IgD-negative memory B cell (primary cell): Measurements from ENCODE around the gene IHH. TPM values are rescaled to one million over a fixed set of nuclear protein-coding genes. Genes with fewer than 3 reads are reported as not detected.

Experiments
- H3K27ac Mint-ChIP-seq, 3 donors: one replicate each; pipeline ENCODE4 v1.8.0; 2020 to 2022; ENCODE audit warnings: mild to moderate bottlenecking in 3 of 3, mixed read lengths in 3 of 3, moderate library complexity in 1 of 3
- H3K27me3 Mint-ChIP-seq: one replicate; pipeline ENCODE4 v1.8.0; 2021; ENCODE audit warnings: mixed read lengths
- H3K36me3 Mint-ChIP-seq: one replicate; pipeline ENCODE4 v1.8.0; 2020; ENCODE audit warnings: mild to moderate bottlenecking, mixed read lengths
- H3K4me1 Mint-ChIP-seq, 3 donors: one replicate each; pipeline ENCODE4 v1.8.0; 2020 to 2022; ENCODE audit warnings: mixed read lengths in 3 of 3, mild to moderate bottlenecking in 1 of 3
- H3K4me3 Mint-ChIP-seq, 4 donors: one replicate each; pipeline ENCODE4 v1.8.0; 2020 to 2022; ENCODE audit warnings: mild to moderate bottlenecking in 4 of 4, mixed read lengths in 4 of 4, moderate library complexity in 3 of 4
- H3K9me3 Mint-ChIP-seq, 3 donors: one replicate each; pipeline ENCODE4 v1.8.0; 2020 to 2021; ENCODE audit warnings: mixed read lengths in 3 of 3, mild to moderate bottlenecking in 1 of 3
- polyA plus RNA-seq: library from polyadenylated mRNA; unstranded; fragments of 300-500 nt; fragmentation: Illumina TruSeq; gene quantifications from one replicate; pipeline ENCODE4 v1.2.3, GENCODE V29; 2021

The IHH gene
- polyA plus RNA-seq, 1 donor from 2014 or later = not detected

DNA sequence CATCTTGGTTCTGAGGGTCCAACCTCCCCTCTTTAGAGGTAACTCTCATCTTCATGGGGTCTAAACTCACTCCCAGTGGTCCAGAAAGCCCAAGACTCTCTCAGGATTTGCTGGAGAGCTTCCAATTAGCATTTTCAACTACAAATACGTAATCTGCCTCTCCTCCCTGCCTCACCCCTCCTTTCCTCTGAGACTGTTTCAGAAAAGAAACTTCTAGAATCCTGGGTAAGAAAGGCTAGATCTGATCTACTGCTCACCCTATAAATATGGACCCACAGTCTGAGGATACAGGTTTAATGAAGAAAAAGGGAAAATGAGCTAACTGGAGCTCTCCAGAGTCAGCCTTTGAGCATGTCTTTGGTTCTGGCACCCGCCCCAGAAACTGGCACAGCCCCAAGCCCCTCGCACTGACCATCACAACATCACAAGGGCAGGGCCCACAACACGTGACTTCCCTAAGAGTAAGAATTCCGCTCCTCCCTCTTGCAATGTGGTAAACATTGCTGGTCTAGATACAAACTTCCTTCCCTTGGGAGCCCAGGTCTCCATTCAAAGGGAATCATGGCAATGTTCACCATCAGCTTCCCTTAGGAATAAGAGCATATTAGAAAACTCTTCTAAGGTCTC lies 21.7 kb upstream of the IHH start:
- no peak overlapping the region for H3K4me3 Mint-ChIP-seq
- H3K27me3 Mint-ChIP-seq = no peaks in the 10 kb centered on the region
- peaks cover 0 to 2% (median 0%) of the 10 kb centered on the region in 3 donors for H3K9me3 Mint-ChIP-seq
- H3K27ac Mint-ChIP-seq = no peak overlapping the region
- peaks cover 1% of the 10 kb centered on the region for H3K36me3 Mint-ChIP-seq
- peaks cover 3 to 23% (median 12%) of the 10 kb centered on the region in 3 donors for H3K4me1 Mint-ChIP-seq

DNA sequence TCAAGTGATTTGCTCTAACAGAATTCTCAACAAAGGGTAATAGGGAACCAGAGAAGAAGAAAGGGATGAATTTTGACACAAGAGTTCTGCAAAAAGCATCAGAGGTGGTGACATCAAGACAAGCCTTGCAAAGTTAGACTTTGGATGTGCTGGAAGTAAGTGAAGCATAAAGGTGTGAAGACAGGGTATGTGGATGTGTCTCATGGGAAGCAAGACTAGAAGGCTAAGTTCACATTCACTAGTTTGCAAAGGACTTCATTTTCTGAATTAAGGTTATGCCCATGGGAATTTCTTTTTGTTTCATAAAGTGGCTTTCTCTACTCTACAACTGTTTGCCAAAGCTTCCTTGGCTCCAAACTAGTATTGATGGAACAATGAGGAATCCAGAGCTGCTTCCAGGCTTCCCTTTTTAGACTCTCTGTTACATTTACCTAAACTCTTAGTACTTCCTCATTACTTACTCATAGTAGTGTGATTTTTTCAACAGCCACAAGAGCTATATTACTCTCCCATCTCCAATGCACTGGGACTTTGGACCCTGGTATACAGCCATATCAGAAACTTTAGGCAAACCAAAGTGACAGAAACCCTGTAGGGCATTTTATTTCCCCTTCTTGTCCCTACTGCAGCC lies 21.1 kb upstream of the IHH start:
- Mint-ChIP-seq H3K27ac (no peak overlapping the region), H3K27me3 (no peaks in the 10 kb centered on the region), H3K4me1 (peaks cover 3 to 23% (median 11%) of the 10 kb centered on the region in 3 donors), H3K9me3 (peaks cover 0 to 2% (median 0%) of the 10 kb centered on the region in 3 donors), H3K36me3 (peaks cover 1% of the 10 kb centered on the region), H3K4me3 (no peak overlapping the region)

DNA sequence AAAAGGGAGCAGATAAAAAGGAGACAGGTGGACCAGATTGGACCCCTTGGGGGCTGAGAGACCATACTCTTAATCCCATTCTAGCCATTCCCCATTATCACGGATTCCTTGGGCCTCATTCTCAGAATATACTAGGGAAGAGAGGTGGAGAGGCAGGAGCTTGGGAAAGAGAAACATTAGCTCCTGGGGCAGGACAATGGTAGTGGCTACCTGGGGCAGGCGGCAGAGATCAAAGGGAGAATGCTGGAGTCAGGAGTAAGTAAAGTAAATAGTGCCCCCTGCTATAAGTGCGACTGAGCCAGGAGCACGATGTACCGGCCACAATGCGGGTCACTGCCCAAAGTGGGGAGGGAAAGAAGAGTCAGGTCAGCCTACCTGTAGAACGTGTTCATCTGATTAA lies 20.4 kb upstream of the IHH start:
- peaks cover 3 to 23% (median 11%) of the 10 kb centered on the region in 3 donors for H3K4me1 Mint-ChIP-seq
- H3K4me3 Mint-ChIP-seq = peak overlapping the region in 1 of 4 donors; percentile 24
- H3K27me3 Mint-ChIP-seq = no peaks in the 10 kb centered on the region
- H3K27ac Mint-ChIP-seq = peak overlapping the region in 1 of 3 donors; percentile 3
- H3K9me3 Mint-ChIP-seq = peaks cover 0 to 2% (median 0%) of the 10 kb centered on the region in 3 donors
- H3K36me3 Mint-ChIP-seq = peaks cover 2% of the 10 kb centered on the region

DNA sequence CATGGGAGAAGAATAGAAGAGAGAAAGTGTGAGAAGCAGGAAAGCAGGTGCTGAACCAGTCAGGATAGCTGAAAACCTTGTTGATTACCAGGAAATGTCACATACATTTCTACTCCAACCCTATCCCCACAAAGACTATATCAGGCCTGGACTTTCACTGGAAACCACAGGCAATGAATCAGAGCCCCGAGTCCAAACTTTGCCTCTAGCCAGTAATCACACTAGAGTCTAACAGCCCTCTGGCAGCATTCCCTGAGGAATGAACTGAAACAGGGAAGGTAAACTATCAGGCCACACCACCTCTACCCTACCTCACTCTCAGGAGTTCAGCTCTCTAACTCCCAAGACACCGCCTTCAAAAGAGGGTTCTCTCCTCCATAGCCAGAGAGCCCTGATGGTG lies 18.7 kb upstream of the IHH start:
- Mint-ChIP-seq H3K9me3 (no peaks in the 10 kb centered on the region), H3K4me1 (peaks cover 0 to 20% (median 11%) of the 10 kb centered on the region in 3 donors), H3K4me3 (no peak overlapping the region), H3K27ac (no peak overlapping the region), H3K27me3 (no peaks in the 10 kb centered on the region), H3K36me3 (peaks cover 5% of the 10 kb centered on the region)

DNA sequence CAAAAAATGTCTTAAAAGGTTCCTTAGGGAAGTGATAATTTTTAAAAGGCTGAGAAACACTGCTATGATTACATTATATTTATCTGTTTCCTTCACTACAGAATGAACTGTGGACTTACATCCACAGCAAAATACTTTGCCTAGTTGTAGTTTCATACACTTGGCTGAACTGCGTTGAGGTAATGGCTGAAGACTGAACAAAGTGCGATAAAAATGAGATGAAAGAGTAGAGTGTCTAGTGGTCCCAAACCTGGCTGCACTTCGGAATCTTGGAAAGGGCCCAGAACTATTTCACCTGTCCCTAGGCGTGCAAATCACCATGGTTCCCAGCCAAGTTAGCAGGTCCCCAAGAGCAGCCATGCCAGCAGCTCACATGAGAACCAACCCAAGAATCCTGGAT lies 18.2 kb upstream of the IHH start:
- H3K4me3 Mint-ChIP-seq = no peak overlapping the region
- no peaks in the 10 kb centered on the region for H3K27me3 Mint-ChIP-seq
- no peak overlapping the region for H3K27ac Mint-ChIP-seq
- H3K36me3 Mint-ChIP-seq = peaks cover 8% of the 10 kb centered on the region
- H3K4me1 Mint-ChIP-seq = peaks cover 0 to 20% (median 11%) of the 10 kb centered on the region in 3 donors
- no peaks in the 10 kb centered on the region for H3K9me3 Mint-ChIP-seq

DNA sequence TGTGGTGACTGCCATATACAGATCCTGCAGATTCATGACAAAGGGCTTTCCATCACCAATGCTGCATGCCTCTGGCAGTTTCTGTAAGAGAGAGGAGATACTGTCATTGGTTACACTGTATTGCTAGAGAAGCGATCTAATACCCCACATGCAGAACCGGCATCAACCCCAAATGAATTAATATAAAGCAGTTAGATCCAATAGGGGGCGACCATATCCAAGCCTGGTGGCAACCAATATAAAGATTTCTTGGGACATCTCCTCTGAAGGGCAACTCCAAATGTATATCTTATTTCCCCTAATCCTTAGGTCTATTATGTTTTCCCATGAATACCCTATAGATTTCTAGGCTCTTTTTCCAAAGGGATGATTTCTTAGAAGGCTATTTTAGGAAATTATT lies 17.4 kb upstream of the IHH start:
- H3K27ac Mint-ChIP-seq = no peak overlapping the region
- no peak overlapping the region for H3K4me3 Mint-ChIP-seq
- H3K27me3 Mint-ChIP-seq = no peaks in the 10 kb centered on the region
- no peaks in the 10 kb centered on the region for H3K9me3 Mint-ChIP-seq
- peaks cover 7% of the 10 kb centered on the region for H3K36me3 Mint-ChIP-seq
- H3K4me1 Mint-ChIP-seq = peaks cover 0 to 19% (median 11%) of the 10 kb centered on the region in 3 donors

DNA sequence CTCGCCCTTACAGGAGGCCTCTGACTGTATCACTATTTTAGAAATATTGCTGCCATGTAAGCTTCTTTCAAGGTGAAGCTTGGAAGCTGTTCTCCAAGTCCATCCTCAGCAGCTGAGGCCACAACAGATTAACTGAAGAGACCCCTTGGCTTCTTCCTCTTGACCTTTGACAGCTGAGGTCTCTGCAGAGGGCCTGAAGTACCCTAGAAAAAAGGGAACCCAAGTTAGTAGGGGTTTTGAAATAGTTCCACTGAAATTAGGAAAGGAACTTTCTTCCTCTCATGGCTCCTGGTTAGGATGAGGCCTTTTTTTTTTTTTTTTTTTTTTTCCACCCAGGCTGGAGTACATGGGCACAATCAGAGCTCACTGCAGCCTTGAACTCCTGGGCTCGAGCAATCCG lies 15.5 kb upstream of the IHH start:
- Mint-ChIP-seq H3K4me1 (no peaks in the 10 kb centered on the region), H3K4me3 (no peak overlapping the region), H3K36me3 (peaks cover 12% of the 10 kb centered on the region), H3K9me3 (no peaks in the 10 kb centered on the region), H3K27me3 (no peaks in the 10 kb centered on the region), H3K27ac (no peak overlapping the region)

DNA sequence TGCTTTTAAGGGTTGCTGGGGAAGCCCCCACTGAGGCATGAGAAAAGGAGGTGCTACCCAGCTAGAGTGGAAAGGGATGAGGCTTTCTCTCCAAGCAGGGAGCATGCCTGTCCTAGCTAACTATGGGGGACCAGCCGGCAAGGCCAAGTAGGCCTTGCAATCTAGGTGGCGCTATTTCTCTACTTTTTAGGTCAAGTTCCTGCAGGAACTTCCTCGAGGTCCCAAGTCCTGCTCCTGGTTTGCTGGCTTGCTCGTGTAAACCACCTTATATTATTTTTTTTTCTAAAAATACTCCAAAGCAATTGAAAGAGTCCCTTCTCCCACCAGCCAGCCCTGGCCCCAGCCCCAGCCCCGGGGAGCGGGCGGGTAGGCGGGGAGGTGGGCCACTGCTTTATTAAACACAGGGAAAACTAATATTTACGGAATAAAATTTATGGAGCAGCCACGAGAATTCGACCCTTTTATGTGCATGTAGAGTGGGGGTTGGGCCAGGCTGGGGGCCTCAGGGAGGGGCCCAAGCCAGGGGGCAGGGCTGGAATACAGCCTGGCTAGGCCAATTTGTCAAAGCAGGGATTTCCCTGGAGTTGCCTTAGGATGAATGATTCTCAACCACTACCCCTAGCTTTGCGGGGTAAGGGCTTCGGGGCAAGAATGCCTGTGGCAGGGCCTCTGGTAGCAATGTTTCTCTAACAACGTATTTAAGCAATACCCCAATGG lies 12.8 kb upstream of the IHH start:
- no peaks in the 10 kb centered on the region for H3K9me3 Mint-ChIP-seq
- peaks cover 14% of the 10 kb centered on the region for H3K36me3 Mint-ChIP-seq
- peak overlapping the region in 1 of 4 donors; percentile 5 for H3K4me3 Mint-ChIP-seq
- no peaks in the 10 kb centered on the region for H3K4me1 Mint-ChIP-seq
- no peak overlapping the region for H3K27ac Mint-ChIP-seq
- no peaks in the 10 kb centered on the region for H3K27me3 Mint-ChIP-seq

DNA sequence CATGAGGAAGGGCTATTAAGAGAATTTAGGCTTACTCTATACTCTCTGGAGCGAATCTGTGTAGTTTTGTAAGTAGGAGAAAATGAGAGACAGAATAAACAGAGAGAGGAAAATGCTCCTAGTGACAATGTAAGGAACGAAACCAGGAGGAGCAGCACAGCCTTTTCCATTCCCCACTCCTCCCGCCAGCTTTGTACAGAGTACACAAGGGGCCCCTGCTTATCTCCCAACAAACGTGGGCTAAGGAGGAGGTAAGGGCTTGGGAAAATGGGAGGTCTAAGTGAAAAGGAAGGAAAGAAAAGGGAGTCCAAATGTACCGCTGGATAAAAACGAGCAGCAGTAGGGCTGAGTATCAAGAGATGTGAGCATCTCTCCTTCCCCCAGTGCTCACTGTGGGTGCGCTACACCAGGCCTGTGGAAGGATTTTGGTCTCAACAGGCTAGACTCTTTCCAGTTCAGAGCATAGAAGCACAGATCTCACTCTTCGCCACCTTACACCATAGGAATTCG lies 12.1 kb upstream of the IHH start:
- Mint-ChIP-seq H3K27me3 (no peaks in the 10 kb centered on the region), H3K4me3 (no peak overlapping the region), H3K9me3 (no peaks in the 10 kb centered on the region), H3K36me3 (peaks cover 14% of the 10 kb centered on the region), H3K27ac (no peak overlapping the region), H3K4me1 (no peaks in the 10 kb centered on the region)

DNA sequence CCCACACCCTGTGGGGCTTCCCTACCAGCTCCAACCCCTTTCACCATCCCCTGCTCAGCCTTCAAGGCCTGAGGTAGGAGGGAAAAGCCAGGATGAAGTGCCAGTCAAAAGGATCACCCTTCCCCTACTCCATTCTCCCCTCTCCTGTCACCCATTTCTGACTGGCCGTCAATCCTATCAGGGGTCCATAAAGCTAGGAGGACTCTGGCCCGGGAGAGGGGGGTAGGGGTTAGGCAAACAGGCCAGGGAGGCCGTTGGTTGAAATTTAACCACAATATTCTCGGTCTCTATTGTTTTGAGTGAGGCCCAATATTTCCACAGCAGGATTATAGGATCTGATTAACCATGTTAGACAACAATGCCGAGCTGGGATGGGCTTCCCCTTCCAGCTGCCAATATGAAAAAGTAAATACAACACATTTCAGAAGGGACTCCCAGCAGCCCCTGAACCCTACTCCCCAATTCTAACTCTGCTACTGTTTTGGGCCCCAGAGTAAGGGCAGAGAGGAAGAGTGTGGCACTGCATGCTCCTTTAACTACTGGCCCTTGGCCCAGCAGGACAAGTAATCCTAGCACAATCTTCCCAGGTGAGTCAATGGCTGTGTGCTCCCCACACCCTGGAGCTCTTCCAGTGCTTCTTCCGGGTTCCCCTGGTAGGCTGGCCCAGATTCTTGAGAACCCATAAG lies 10.6 kb upstream of the IHH start:
- Mint-ChIP-seq H3K27me3 (no peaks in the 10 kb centered on the region), H3K9me3 (no peaks in the 10 kb centered on the region), H3K27ac (no peak overlapping the region), H3K36me3 (peaks cover 14% of the 10 kb centered on the region), H3K4me1 (no peaks in the 10 kb centered on the region), H3K4me3 (no peak overlapping the region)

DNA sequence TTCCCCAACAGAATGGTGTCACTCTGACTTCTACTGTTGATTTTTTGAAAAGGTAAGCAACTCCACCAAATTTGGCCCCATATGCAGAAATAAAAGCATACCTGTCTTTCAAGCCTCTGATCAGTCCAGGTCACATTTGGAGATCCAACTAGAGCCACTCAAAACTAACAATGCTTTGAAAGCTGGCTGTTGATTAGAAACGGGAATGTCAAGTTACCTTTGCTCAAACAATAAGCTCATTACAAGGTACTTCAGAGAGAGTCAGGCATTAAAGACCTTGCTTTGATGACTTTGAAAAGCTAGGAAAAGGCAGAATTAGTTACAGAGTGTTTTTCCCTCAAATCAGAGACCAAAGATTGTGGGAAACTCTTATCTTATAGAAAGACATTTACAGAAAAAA lies 4.8 kb upstream of the IHH start:
- Mint-ChIP-seq H3K27ac (no peak overlapping the region), H3K4me3 (no peak overlapping the region), H3K4me1 (peaks cover 0 to 5% (median 3%) of the 10 kb centered on the region in 3 donors), H3K27me3 (peaks cover 17% of the 10 kb centered on the region), H3K9me3 (no peaks in the 10 kb centered on the region), H3K36me3 (peaks cover under 1% of the 10 kb centered on the region)

DNA sequence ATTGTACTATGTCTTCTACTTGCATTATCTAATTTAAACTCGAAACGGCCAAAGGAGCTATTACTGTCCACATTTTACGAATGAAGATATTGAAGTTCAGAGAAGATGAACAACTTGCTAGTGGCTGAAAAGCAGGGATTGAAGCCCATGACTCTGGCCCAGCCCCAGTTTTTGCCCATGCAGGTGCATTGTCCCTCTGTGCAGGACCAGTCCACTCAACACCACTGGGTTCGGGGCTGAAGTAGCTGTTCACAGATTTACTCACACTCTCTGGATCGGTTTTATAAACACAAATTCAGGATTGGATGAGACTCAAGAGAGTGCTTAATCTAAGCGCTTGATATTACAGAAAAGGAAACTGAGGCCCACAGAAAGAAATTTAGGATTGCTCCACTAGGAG lies 1.4 kb upstream of the IHH start:
- Mint-ChIP-seq H3K27ac (no peak overlapping the region), H3K4me1 (peaks cover 2 to 17% (median 5%) of the 10 kb centered on the region in 3 donors), H3K27me3 (peaks cover 35% of the 10 kb centered on the region), H3K4me3 (no peak overlapping the region), H3K36me3 (no peaks in the 10 kb centered on the region), H3K9me3 (no peaks in the 10 kb centered on the region)

DNA sequence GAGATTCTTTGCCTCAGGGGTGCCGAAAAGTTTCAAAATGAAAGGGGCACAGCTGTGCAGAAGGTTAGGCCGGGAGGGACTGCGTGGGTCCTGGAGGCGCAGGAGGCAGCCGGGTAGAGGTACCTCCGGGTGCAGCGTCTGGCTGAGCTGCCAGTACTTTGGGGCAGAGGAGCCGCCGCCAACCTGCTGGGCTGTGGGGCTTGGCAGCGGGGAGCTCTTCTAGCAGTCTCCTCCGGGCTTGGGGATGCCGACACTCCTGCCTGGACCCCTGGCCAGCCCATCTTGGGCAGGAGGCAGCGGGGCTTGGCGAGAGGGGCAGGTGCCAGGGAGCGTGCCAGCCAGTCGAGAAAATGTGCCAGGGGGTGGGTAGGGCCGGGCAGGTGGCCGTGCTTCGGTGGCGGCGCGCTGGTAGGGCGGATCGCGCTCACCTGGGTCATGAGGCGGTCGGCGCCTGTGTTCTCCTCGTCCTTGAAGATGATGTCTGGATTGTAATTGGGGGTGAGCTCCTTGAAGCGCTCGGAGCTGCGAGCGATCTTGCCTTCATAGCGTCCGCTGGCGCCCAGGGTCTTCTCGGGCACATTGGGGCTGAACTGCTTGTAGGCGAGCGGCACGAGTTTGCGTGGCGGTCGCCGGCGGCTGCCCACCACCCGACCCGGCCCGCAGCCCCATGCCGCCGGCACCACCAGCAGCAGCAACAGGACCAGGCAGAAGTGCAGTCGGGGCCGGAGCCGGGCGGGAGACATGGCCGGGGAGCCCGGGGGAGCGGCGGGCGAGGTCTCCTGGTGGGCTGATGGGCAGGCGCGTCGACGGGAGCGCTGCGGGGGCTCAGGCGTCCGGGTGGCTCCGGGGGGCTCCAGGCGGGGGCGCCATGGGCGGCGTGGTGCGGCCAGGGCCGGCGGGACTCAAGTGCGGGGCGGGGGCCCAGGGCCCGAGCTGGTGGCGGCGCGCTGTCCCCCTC lies 717 bp downstream of the IHH start:
- H3K27ac Mint-ChIP-seq = peak overlapping the region in 1 of 3 donors; percentile 35
- H3K4me3 Mint-ChIP-seq = peak overlapping the region in 3 of 4 donors; percentile 37 to 65 (median 63)
- H3K36me3 Mint-ChIP-seq = peaks cover 1% of the 10 kb centered on the region
- H3K9me3 Mint-ChIP-seq = no peaks in the 10 kb centered on the region
- H3K4me1 Mint-ChIP-seq = peaks cover 2 to 17% (median 5%) of the 10 kb centered on the region in 3 donors
- peaks cover 43% of the 10 kb centered on the region for H3K27me3 Mint-ChIP-seq

DNA sequence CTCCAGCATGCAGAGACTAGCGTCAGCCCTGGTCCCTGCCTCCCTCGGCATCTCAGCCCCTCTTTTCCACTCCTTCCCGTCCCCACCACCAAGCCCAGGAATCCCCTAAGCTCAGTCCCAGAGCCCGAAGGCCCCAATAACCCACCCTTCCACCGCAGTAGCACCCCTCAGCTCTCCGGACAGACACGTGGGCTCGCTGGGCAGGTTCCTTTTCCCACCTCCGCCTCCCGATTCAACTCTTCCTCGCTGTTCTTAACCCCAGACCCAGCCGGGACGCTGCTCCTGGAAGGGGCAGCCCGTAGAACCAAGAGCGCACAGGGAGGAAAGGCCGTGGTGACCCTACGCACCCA lies 1.4 kb downstream of the IHH start:
- Mint-ChIP-seq H3K9me3 (no peaks in the 10 kb centered on the region), H3K27ac (peak overlapping the region in 2 of 3 donors; percentile 5 to 35), H3K27me3 (peaks cover 40% of the 10 kb centered on the region), H3K4me3 (peak overlapping the region in 2 of 4 donors; percentile 50 to 65), H3K4me1 (peaks cover 2 to 17% (median 5%) of the 10 kb centered on the region in 3 donors), H3K36me3 (peaks cover 1% of the 10 kb centered on the region)
